ENCODE measurements around the gene TMED4. TPM values are rescaled to one million over a fixed set of nuclear protein-coding genes. Genes with fewer than 3 reads are reported as not detected.

TMED4 gene
- total and polyA plus RNA-seq, 2 of the 13 experiments (the other 11 are each of a cell fraction or from before 2014, with no cell fraction given), result 81.4 to 109 TPM

DNA sequence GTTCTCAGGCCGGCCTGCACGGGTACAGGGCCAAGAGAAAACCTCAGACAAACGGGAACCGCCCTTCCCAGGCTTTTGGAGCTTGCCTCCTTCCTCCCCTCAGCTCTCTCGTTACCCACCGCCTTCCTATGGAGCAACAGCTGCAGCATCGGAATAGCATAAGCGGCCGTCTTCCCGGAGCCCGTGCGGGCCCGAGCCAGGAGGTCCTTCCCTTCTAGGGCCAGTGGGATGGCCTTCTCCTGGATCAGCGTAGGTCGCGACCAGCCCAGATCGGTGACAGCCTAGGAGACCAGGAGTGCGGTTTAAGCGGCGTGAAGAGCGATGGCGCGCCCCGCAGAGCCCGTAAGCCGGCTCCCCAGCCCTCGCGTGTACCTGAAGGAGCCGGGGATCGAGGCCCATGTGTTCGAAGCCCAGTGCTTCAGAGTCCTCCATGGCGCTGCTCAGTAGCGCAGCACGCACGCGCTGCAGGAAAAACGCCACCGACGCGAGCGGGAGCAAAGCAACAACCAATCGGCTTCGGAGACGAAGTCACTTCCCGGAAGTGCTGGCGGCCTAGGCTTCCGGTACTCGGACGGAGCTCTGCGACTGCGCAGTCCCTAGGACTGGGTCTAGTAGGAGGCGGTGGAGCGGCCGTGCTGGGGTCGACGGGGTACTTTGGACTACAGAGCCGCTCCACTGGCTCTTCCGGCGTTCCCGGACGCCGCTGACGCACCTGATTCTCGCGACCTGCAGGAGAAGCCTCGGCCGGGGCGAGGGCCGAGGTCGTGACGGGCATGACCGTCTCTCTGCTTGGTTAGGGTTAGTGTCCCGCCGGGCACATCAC lies 8.4 kb downstream of the TMED4 start, which contains the start of gene DDX56 (continued):
- TF ChIP-seq EEA1 (CRISPR knock-in tag; IDR thresholded peaks at IDR 0.05; ENCODE audit: borderline replicate concordance) (peak; percentile 69; the same call in 1 of the 2 replicates), ZBTB1 (CRISPR knock-in tag; IDR thresholded peaks at IDR 0.05; ENCODE audit: borderline replicate concordance) (no peak), ARHGAP35 (CRISPR knock-in tag; IDR thresholded peaks at IDR 0.05; ENCODE audit: borderline replicate concordance) (peak; percentile 83), ZNF335 (CRISPR knock-in tag; IDR thresholded peaks at IDR 0.05) (peak; percentile 90), ZNF354B (CRISPR knock-in tag; IDR thresholded peaks at IDR 0.05) (no peak), ZNF33B (CRISPR knock-in tag; IDR thresholded peaks at IDR 0.05) (peak; percentile 66; the same call in 1 of the 2 replicates), ZNF510 (CRISPR knock-in tag; IDR thresholded peaks at IDR 0.05; ENCODE audit: low read depth) (peak; percentile 96), NFIB (CRISPR knock-in tag; IDR thresholded peaks at IDR 0.05; ENCODE audit: borderline replicate concordance) (0 out of 2 replicates have a peak, but pooled peaks have one; percentile 78), KLF11 (CRISPR knock-in tag; IDR thresholded peaks at IDR 0.05) (peak; percentile 91), ZNF782 (CRISPR knock-in tag; IDR thresholded peaks at IDR 0.05; ENCODE audit: borderline replicate concordance) (peak; percentile 89; the same call in 1 of the 2 replicates)
- TF ChIP-seq, protein P1, sequence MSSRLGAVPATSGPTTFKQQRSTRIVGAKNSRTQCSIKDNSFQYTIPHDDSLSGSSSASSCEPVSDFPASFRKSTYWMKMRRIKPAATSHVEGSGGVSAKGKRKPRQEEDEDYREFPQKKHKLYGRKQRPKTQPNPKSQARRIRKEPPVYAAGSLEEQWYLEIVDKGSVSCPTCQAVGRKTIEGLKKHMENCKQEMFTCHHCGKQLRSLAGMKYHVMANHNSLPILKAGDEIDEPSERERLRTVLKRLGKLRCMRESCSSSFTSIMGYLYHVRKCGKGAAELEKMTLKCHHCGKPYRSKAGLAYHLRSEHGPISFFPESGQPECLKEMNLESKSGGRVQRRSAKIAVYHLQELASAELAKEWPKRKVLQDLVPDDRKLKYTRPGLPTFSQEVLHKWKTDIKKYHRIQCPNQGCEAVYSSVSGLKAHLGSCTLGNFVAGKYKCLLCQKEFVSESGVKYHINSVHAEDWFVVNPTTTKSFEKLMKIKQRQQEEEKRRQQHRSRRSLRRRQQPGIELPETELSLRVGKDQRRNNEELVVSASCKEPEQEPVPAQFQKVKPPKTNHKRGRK (CRISPR knock-in tag; IDR thresholded peaks at IDR 0.05), result no peak
- TF ChIP-seq, protein P2, sequence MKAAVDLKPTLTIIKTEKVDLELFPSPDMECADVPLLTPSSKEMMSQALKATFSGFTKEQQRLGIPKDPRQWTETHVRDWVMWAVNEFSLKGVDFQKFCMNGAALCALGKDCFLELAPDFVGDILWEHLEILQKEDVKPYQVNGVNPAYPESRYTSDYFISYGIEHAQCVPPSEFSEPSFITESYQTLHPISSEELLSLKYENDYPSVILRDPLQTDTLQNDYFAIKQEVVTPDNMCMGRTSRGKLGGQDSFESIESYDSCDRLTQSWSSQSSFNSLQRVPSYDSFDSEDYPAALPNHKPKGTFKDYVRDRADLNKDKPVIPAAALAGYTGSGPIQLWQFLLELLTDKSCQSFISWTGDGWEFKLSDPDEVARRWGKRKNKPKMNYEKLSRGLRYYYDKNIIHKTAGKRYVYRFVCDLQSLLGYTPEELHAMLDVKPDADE (CRISPR knock-in tag; IDR thresholded peaks at IDR 0.05), result peak; percentile 58; the same call in 1 of the 2 replicates
- TF ChIP-seq, protein P3, sequence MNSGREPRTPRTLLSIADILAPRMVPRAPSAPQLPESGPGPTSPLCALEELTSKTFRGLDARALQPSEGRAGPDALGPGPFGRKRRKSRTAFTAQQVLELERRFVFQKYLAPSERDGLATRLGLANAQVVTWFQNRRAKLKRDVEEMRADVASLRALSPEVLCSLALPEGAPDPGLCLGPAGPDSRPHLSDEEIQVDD (CRISPR knock-in tag; IDR thresholded peaks at IDR 0.05; ENCODE audit: borderline replicate concordance), result peak; percentile 97
- TF ChIP-seq, protein P4, sequence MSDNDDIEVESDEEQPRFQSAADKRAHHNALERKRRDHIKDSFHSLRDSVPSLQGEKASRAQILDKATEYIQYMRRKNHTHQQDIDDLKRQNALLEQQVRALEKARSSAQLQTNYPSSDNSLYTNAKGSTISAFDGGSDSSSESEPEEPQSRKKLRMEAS (IDR thresholded peaks at IDR 0.05), result peak; percentile 99
- TF ChIP-seq, protein P5, sequence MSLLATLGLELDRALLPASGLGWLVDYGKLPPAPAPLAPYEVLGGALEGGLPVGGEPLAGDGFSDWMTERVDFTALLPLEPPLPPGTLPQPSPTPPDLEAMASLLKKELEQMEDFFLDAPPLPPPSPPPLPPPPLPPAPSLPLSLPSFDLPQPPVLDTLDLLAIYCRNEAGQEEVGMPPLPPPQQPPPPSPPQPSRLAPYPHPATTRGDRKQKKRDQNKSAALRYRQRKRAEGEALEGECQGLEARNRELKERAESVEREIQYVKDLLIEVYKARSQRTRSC (CRISPR knock-in tag; IDR thresholded peaks at IDR 0.05; ENCODE audit: low read depth), result peak; percentile 96
- TF ChIP-seq, protein P6, sequence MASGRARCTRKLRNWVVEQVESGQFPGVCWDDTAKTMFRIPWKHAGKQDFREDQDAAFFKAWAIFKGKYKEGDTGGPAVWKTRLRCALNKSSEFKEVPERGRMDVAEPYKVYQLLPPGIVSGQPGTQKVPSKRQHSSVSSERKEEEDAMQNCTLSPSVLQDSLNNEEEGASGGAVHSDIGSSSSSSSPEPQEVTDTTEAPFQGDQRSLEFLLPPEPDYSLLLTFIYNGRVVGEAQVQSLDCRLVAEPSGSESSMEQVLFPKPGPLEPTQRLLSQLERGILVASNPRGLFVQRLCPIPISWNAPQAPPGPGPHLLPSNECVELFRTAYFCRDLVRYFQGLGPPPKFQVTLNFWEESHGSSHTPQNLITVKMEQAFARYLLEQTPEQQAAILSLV (CRISPR knock-in tag; IDR thresholded peaks at IDR 0.05; ENCODE audit: borderline replicate concordance), result peak; percentile 97
- TF ChIP-seq, protein P7, sequence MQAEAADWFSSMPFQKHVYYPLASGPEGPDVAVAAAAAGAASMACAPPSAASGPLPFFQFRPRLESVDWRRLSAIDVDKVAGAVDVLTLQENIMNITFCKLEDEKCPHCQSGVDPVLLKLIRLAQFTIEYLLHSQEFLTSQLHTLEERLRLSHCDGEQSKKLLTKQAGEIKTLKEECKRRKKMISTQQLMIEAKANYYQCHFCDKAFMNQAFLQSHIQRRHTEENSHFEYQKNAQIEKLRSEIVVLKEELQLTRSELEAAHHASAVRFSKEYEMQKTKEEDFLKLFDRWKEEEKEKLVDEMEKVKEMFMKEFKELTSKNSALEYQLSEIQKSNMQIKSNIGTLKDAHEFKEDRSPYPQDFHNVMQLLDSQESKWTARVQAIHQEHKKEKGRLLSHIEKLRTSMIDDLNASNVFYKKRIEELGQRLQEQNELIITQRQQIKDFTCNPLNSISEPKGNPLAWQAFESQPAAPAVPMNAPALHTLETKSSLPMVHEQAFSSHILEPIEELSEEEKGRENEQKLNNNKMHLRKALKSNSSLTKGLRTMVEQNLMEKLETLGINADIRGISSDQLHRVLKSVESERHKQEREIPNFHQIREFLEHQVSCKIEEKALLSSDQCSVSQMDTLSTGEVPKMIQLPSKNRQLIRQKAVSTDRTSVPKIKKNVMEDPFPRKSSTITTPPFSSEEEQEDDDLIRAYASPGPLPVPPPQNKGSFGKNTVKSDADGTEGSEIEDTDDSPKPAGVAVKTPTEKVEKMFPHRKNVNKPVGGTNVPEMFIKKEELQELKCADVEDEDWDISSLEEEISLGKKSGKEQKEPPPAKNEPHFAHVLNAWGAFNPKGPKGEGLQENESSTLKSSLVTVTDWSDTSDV (CRISPR knock-in tag; IDR thresholded peaks at IDR 0.05), result peak; percentile 98
- TF ChIP-seq, protein P8, sequence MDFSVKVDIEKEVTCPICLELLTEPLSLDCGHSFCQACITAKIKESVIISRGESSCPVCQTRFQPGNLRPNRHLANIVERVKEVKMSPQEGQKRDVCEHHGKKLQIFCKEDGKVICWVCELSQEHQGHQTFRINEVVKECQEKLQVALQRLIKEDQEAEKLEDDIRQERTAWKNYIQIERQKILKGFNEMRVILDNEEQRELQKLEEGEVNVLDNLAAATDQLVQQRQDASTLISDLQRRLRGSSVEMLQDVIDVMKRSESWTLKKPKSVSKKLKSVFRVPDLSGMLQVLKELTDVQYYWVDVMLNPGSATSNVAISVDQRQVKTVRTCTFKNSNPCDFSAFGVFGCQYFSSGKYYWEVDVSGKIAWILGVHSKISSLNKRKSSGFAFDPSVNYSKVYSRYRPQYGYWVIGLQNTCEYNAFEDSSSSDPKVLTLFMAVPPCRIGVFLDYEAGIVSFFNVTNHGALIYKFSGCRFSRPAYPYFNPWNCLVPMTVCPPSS (IDR thresholded peaks at IDR 0.05), result no peak
